ENCODE results near the gene PLA2G2F.

- TF ChIP-seq CTCF (IDR thresholded peaks at IDR 0.05; ENCODE audit: insufficient read depth, low read length, poor library complexity, severe bottlenecking), result no peak
- TF ChIP-seq EZH2phosphoT487 (conservative IDR thresholded peaks at IDR 0.05; ENCODE audit: low read length), result no peak
These were observed 31.3 kb upstream of the PLA2G2F start for GRCh38 chr1:20107796-20108195.
